Astrocyte of the cerebellum (primary cell): ENCODE data around the gene LGR4.
A peak's percentile ranks its signal among the peaks of the same experiment; 100 is the strongest.
"Not testable (repeated sequence)": the region's sequence is repeated elsewhere in the genome, so short reads cannot be mapped to it uniquely, and the experiment has no call there.

Experiments used
- DNase-seq: peaks from one replicate; pipeline ENCODE4 v3.0.0-alpha.2; 2011; ENCODE audit warnings: low read depth
- H3K4me3 ChIP-seq: 2 replicates; pipeline ENCODE4 v1.5.1; 2011; ENCODE audit warnings: mild to moderate bottlenecking, low read depth, low read length, moderate library complexity
- CTCF ChIP-seq: IDR thresholded peaks from 2 replicates; pipeline ENCODE4 v1.5.1; 2012; ENCODE audit warnings: low read length, low read depth, moderate library complexity, mild to moderate bottlenecking; ENCODE audit errors: missing control alignments
- in situ Hi-C: cut with HindIII; loops from 2 replicates; pipeline ENCODE4 v1.10.0; 2017; ENCODE audit warnings: low sequenced_read_pairs

Gene LGR4

GRCh38 chr11:27350511-27350910 is 122.1 kb downstream of the LGR4 start:
- in situ Hi-C loops: no loop called here
- no peak for TF ChIP-seq CTCF
- H3K4me3 ChIP-seq: no peak overlapping the region
- peak; percentile 81 for DNase-seq

GRCh38 chr11:27349919-27350318 is 122.7 kb downstream of the LGR4 start:
- in situ Hi-C loops: no loop called here
- no peak for DNase-seq
- no peak overlapping the region for H3K4me3 ChIP-seq
- TF ChIP-seq CTCF: no peak

GRCh38 chr11:27348340-27348873 is 124.2 kb downstream of the LGR4 start:
- no peak for TF ChIP-seq CTCF
- in situ Hi-C loops: no loop called here
- DNase-seq: no peak
- H3K4me3 ChIP-seq: no peak overlapping the region

- no peak for TF ChIP-seq CTCF
- H3K4me3 ChIP-seq: no peak overlapping the region
- no peak for DNase-seq
- in situ Hi-C loops: no loop called here
These were observed 124.9 kb downstream of the LGR4 start for GRCh38 chr11:27347359-27348339.

GRCh38 chr11:27339941-27340340 is 132.6 kb downstream of the LGR4 start:
- TF ChIP-seq CTCF: no peak
- no peak overlapping the region for H3K4me3 ChIP-seq
- in situ Hi-C loops: no loop called here
- no peak for DNase-seq

GRCh38 chr11:27334764-27335163 is 137.8 kb downstream of the LGR4 start:
- H3K4me3 ChIP-seq, in situ Hi-C loops, DNase-seq: not testable (repeated sequence)

- TF ChIP-seq CTCF: no peak
- no peak for DNase-seq
- in situ Hi-C loops: no loop called here
- H3K4me3 ChIP-seq: no peak overlapping the region
These were observed 140.6 kb downstream of the LGR4 start for GRCh38 chr11:27331981-27332380.
